Measurements from ENCODE around the gene MRGPRE.

MRGPRE gene

GRCh38 chr11:3177931-3178330 lies 54.3 kb downstream of the MRGPRE start:
- peak in 1 of 2 experiments; percentile 1 for DNase-seq
